HepG2 (cell line): Measurements from ENCODE around the gene SORD. TPM values are rescaled to one million over a fixed set of nuclear protein-coding genes. Genes with fewer than 3 reads are reported as not detected.
A peak's percentile ranks its signal among the peaks of the same experiment; 100 is the strongest.

ENCODE experiments used
- MXI1 ChIP-seq: IDR thresholded peaks from 3 replicates; pipeline ENCODE4 v1.6.1; 2012; ENCODE audit warnings: low read depth, low read length, inconsistent platforms, borderline replicate concordance
- NR2F6 ChIP-seq, 2 experiments: IDR thresholded peaks; 2 replicates each; pipeline ENCODE4 v1.6.1; 2016; ENCODE audit warnings: antibody characterized with exemption in 1 of 2, mild to moderate bottlenecking in 1 of 2
- PHF21A ChIP-seq: sonication (generic); formaldehyde crosslinking; IDR thresholded peaks from 2 replicates; pipeline ENCODE4 v1.5.0; 2020; ENCODE audit warnings: mild to moderate bottlenecking, missing genetic modification reagents
- POGZ ChIP-seq: sonication (generic); formaldehyde crosslinking; IDR thresholded peaks from 2 replicates; pipeline ENCODE4 v1.4.0; 2020; ENCODE audit warnings: mild to moderate bottlenecking, missing genetic modification reagents
- RBFOX2 ChIP-seq: fragments of 200-400 bp; formaldehyde crosslinking; IDR thresholded peaks from 2 replicates; pipeline ENCODE4 v1.6.1; 2017; ENCODE audit warnings: low read depth, mild to moderate bottlenecking, low read length
- RCOR2 ChIP-seq: IDR thresholded peaks from 2 replicates; pipeline ENCODE4 v1.6.1; 2016; ENCODE audit warnings: missing biosample characterization, missing genetic modification reagents
- ZFP1 ChIP-seq: IDR thresholded peaks from 2 replicates; pipeline ENCODE4 v1.6.1; 2016
- ZFX ChIP-seq: sonication (generic); formaldehyde crosslinking; IDR thresholded peaks from 2 replicates; pipeline ENCODE4 v1.4.0; 2020; ENCODE audit warnings: mild to moderate bottlenecking, low read depth, missing genetic modification reagents, moderate library complexity
- ZNF350 ChIP-seq: sonication (generic); formaldehyde crosslinking; IDR thresholded peaks from 2 replicates; pipeline ENCODE4 v1.4.0; 2020; ENCODE audit warnings: mild to moderate bottlenecking, low read depth, missing genetic modification reagents, borderline replicate concordance
- ZNF556 ChIP-seq: sonication (generic); formaldehyde crosslinking; IDR thresholded peaks from 2 replicates; pipeline ENCODE4 v1.4.0; 2020; ENCODE audit warnings: mild to moderate bottlenecking, missing genetic modification reagents, borderline replicate concordance
- polyA plus RNA-seq, 8 experiments: library from polyadenylated mRNA; depleted of rRNA in 3 of 8; stranded (reverse) in 7 of 8; unstranded in 1 of 8; fragments of >200 nt; fragmentation: Illumina TruSeq in 4 of 8; extraction: Trizol in 4 of 8; gene quantifications; 2 replicates each; pipeline versions ENCODE4 v1.2.1 to v1.2.3, GENCODE V29; 2011 to 2016; ENCODE audit warnings: low read depth in 4 of 8, missing spikeins in 1 of 8, mixed read lengths in 1 of 8; ENCODE audit not compliant: insufficient read depth in 1 of 8
- total RNA-seq, 5 experiments: library from RNA; depleted of rRNA; stranded (reverse); fragments of >200 nt; fragmentation: Illumina TruSeq; extraction: Trizol; gene quantifications; 2 replicates each; pipeline ENCODE4 v1.2.3, GENCODE V29; 2016; ENCODE audit warnings: low read depth in 1 of 5
- TF ChIP-seq, protein P1 (sequence below): sonication (generic); formaldehyde crosslinking; IDR thresholded peaks from 2 replicates; pipeline ENCODE4 v1.5.1; 2020; ENCODE audit warnings: mild to moderate bottlenecking, moderate library complexity, missing genetic modification reagents
- TF ChIP-seq, protein P2 (sequence below): sonication (generic); formaldehyde crosslinking; conservative IDR thresholded peaks from 2 replicates; pipeline ENCODE4 v1.4.0; 2020; ENCODE audit warnings: missing genetic modification reagents
- TF ChIP-seq, protein P3 (sequence below): IDR thresholded peaks from 2 replicates; pipeline ENCODE4 v1.6.1; 2016; ENCODE audit warnings: low read depth, borderline replicate concordance
- TF ChIP-seq, protein P4 (sequence below): IDR thresholded peaks from 2 replicates; pipeline ENCODE4 v1.6.1; 2016
- TF ChIP-seq, protein P5 (sequence below): IDR thresholded peaks from 2 replicates; pipeline ENCODE4 v1.6.1; 2016; ENCODE audit warnings: low read depth, missing genetic modification reagents, missing compliant biosample characterization

Gene SORD
- total and polyA plus RNA-seq, 2 of the 13 experiments (the other 11 are each of a cell fraction or from before 2014, with no cell fraction given) = 59.1 to 95.3 TPM

DNA sequence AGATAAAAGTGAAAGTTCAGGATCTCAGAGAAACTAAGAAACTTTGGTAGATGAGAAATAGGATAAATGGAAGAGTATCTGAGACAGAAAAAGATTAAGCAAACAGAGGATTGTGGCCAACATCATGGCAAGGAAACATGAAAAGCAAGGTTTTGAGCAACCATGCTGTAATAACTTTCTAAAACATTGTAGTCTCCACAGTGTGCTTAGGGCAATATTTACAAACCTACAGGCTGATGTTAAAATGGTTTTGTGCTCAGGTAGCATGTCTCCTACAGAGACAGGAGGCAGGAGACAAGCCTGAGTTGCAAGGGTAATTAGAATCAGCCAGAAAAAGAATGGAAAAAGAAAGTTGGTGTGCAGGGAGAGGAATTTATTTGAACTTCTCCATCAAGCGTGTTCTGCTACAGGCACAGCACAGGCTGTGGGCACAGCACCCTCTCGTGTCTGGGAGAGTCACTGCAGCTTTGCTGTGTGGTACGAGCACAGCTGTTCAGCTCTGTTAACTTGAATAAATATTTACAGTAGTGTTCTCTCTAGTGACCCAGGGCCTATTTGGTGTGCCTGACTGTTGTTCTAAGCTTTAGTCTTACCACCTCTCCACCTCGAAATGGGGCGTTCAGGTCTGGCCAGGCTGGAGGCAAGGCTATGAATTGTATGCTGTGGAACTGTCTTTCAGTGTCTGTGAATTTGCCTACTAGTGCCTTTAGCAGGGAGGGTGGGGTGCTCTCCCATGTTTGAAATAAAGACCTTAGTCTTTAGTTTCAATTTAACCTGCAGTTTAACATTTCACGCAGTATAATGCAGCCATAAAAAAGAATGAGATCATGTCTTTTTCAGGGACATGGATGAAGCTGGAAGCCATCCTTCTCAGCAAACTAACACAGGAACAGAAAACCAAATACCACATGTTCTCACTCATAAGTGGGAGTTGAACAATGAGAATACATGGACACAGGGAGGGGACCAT, 14.1 kb downstream of the SORD start (continued):
- TF ChIP-seq RBFOX2 (0 out of 2 replicates have a peak, but pooled peaks have one; percentile 20), ZNF350 (CRISPR knock-in tag) (0 out of 2 replicates have a peak, but pooled peaks have one; percentile 50), ZFP1 (0 out of 2 replicates have a peak, but pooled peaks have one; percentile 47), MXI1 (peak; percentile 37; the same call in 1 of the 3 replicates), ZNF556 (peak; percentile 55; the same call in 1 of the 2 replicates), RCOR2 (0 out of 2 replicates have a peak, but pooled peaks have one; percentile 44), PHF21A (CRISPR knock-in tag) (peak; percentile 48; the same call in 1 of the 2 replicates), ZFX (CRISPR knock-in tag) (peak; percentile 63; the same call in 1 of the 2 replicates), POGZ (CRISPR knock-in tag) (peak; percentile 66), NR2F6 (IDR thresholded peaks at IDR 0.05) (peak; percentile 54; the same call in 1 of the 2 replicates), NR2F6 (CRISPR knock-in tag; IDR thresholded peaks at IDR 0.05) (peak; percentile 28; the same call in 1 of the 2 replicates)
- TF ChIP-seq, protein P1, sequence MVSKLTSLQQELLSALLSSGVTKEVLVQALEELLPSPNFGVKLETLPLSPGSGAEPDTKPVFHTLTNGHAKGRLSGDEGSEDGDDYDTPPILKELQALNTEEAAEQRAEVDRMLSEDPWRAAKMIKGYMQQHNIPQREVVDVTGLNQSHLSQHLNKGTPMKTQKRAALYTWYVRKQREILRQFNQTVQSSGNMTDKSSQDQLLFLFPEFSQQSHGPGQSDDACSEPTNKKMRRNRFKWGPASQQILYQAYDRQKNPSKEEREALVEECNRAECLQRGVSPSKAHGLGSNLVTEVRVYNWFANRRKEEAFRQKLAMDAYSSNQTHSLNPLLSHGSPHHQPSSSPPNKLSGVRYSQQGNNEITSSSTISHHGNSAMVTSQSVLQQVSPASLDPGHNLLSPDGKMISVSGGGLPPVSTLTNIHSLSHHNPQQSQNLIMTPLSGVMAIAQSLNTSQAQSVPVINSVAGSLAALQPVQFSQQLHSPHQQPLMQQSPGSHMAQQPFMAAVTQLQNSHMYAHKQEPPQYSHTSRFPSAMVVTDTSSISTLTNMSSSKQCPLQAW (CRISPR knock-in tag) = peak; percentile 48; the same call in 1 of the 2 replicates
- TF ChIP-seq, protein P2, sequence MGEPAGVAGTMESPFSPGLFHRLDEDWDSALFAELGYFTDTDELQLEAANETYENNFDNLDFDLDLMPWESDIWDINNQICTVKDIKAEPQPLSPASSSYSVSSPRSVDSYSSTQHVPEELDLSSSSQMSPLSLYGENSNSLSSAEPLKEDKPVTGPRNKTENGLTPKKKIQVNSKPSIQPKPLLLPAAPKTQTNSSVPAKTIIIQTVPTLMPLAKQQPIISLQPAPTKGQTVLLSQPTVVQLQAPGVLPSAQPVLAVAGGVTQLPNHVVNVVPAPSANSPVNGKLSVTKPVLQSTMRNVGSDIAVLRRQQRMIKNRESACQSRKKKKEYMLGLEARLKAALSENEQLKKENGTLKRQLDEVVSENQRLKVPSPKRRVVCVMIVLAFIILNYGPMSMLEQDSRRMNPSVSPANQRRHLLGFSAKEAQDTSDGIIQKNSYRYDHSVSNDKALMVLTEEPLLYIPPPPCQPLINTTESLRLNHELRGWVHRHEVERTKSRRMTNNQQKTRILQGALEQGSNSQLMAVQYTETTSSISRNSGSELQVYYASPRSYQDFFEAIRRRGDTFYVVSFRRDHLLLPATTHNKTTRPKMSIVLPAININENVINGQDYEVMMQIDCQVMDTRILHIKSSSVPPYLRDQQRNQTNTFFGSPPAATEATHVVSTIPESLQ = 0 out of 2 replicates have a peak, but pooled peaks have one; percentile 50
- TF ChIP-seq, protein P3, sequence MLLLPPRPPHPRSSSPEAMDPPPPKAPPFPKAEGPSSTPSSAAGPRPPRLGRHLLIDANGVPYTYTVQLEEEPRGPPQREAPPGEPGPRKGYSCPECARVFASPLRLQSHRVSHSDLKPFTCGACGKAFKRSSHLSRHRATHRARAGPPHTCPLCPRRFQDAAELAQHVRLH (CRISPR knock-in tag) = peak; percentile 50; the same call in 1 of the 2 replicates
- TF ChIP-seq, protein P4, sequence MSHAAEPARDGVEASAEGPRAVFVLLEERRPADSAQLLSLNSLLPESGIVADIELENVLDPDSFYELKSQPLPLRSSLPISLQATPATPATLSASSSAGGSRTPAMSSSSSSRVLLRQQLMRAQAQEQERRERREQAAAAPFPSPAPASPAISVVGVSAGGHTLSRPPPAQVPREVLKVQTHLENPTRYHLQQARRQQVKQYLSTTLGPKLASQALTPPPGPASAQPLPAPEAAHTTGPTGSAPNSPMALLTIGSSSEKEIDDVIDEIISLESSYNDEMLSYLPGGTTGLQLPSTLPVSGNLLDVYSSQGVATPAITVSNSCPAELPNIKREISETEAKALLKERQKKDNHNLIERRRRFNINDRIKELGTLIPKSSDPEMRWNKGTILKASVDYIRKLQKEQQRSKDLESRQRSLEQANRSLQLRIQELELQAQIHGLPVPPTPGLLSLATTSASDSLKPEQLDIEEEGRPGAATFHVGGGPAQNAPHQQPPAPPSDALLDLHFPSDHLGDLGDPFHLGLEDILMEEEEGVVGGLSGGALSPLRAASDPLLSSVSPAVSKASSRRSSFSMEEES (CRISPR knock-in tag) = 0 out of 2 replicates have a peak, but pooled peaks have one; percentile 21
- TF ChIP-seq, protein P5, sequence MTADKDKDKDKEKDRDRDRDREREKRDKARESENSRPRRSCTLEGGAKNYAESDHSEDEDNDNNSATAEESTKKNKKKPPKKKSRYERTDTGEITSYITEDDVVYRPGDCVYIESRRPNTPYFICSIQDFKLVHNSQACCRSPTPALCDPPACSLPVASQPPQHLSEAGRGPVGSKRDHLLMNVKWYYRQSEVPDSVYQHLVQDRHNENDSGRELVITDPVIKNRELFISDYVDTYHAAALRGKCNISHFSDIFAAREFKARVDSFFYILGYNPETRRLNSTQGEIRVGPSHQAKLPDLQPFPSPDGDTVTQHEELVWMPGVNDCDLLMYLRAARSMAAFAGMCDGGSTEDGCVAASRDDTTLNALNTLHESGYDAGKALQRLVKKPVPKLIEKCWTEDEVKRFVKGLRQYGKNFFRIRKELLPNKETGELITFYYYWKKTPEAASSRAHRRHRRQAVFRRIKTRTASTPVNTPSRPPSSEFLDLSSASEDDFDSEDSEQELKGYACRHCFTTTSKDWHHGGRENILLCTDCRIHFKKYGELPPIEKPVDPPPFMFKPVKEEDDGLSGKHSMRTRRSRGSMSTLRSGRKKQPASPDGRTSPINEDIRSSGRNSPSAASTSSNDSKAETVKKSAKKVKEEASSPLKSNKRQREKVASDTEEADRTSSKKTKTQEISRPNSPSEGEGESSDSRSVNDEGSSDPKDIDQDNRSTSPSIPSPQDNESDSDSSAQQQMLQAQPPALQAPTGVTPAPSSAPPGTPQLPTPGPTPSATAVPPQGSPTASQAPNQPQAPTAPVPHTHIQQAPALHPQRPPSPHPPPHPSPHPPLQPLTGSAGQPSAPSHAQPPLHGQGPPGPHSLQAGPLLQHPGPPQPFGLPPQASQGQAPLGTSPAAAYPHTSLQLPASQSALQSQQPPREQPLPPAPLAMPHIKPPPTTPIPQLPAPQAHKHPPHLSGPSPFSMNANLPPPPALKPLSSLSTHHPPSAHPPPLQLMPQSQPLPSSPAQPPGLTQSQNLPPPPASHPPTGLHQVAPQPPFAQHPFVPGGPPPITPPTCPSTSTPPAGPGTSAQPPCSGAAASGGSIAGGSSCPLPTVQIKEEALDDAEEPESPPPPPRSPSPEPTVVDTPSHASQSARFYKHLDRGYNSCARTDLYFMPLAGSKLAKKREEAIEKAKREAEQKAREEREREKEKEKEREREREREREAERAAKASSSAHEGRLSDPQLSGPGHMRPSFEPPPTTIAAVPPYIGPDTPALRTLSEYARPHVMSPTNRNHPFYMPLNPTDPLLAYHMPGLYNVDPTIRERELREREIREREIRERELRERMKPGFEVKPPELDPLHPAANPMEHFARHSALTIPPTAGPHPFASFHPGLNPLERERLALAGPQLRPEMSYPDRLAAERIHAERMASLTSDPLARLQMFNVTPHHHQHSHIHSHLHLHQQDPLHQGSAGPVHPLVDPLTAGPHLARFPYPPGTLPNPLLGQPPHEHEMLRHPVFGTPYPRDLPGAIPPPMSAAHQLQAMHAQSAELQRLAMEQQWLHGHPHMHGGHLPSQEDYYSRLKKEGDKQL (CRISPR knock-in tag) = peak; percentile 54; the same call in 1 of the 2 replicates
